GM19452 (cell line): ENCODE data around the gene KNCN.

ENCODE experiments used
- ATAC-seq: cut with Tn5 transposase; IDR thresholded peaks from one replicate; pipeline ENCODE4 v1.9.1; 2021; ENCODE audit not compliant: unreplicated experiment

Gene KNCN

GRCh38 chr1:46544561-46545240, 6.7 kb downstream of the KNCN start:
- no peak for ATAC-seq

- no peak for ATAC-seq
Observed at GRCh38 chr1:46543761-46544560, 7.5 kb downstream of the KNCN start.

- no peak for ATAC-seq
Observed at GRCh38 chr1:46543382-46543760, 8.1 kb downstream of the KNCN start.

- no peak for ATAC-seq
Observed at GRCh38 chr1:46539972-46540371, 11.5 kb downstream of the KNCN start.

GRCh38 chr1:46538147-46538546, 13.3 kb downstream of the KNCN start:
- ATAC-seq, result no peak

GRCh38 chr1:46537651-46538050, 13.8 kb downstream of the KNCN start:
- no peak for ATAC-seq

GRCh38 chr1:46536527-46536926, 14.9 kb downstream of the KNCN start:
- ATAC-seq, result no peak

GRCh38 chr1:46535063-46535462, 16.4 kb downstream of the KNCN start:
- no peak for ATAC-seq

- no peak for ATAC-seq
Observed at GRCh38 chr1:46533179-46533864, 18.1 kb downstream of the KNCN start.

- ATAC-seq, result no peak
Observed at GRCh38 chr1:46532498-46533178, 18.8 kb downstream of the KNCN start.

GRCh38 chr1:46532095-46532494, 19.4 kb downstream of the KNCN start:
- ATAC-seq, result no peak

- ATAC-seq, result no peak
Observed at GRCh38 chr1:46530791-46531409, 20.5 kb downstream of the KNCN start.

GRCh38 chr1:46530311-46530710, 21.1 kb downstream of the KNCN start:
- ATAC-seq, result no peak

GRCh38 chr1:46529031-46529630, 22.3 kb downstream of the KNCN start:
- ATAC-seq, result no peak

GRCh38 chr1:46528297-46528955, 23.0 kb downstream of the KNCN start:
- no peak for ATAC-seq

- ATAC-seq, result peak; percentile 58
Observed at GRCh38 chr1:46527474-46528296, 23.8 kb downstream of the KNCN start.

- no peak for ATAC-seq
Observed at GRCh38 chr1:46526691-46527291, 24.7 kb downstream of the KNCN start.

GRCh38 chr1:46526013-46526690, 25.3 kb downstream of the KNCN start:
- no peak for ATAC-seq
